ENCODE data around the gene XIST. TPM values are rescaled to one million over a fixed set of nuclear protein-coding genes. Genes with fewer than 3 reads are reported as not detected.
"Not testable (repeated sequence)": the region's sequence is repeated elsewhere in the genome, so short reads cannot be mapped to it uniquely, and the experiment has no call there.

XIST gene
- polyA plus RNA-seq = 0.04 and 0.31 TPM in 2 replicates
- 0.12 and 0.49 TPM in 2 replicates for polyA minus RNA-seq

GRCh38 chrX:73852467-73852866 lies at the start of gene XIST:
Gene XIST (minus strand): TSS chrX:73852714.
- H3K9me3 ChIP-seq (ENCODE audit: low read length) = no peaks in the 10 kb centered on the region
- H3K27ac ChIP-seq (ENCODE audit: low read length) = no peak within 1 kb of the TSS
- no peaks in the 10 kb centered on the region for H3F3A ChIP-seq (ENCODE audit: insufficient read depth, low read length, poor library complexity, severe bottlenecking)
- no peak within 1 kb of the TSS for H2AFZ ChIP-seq (ENCODE audit: low read depth, low read length)
- no peak within 1 kb of the TSS for H3K4me2 ChIP-seq (ENCODE audit: low read length)
- H3K4me3 ChIP-seq (ENCODE audit: low read length) = no peak within 1 kb of the TSS
- TF ChIP-seq CTCF (IDR thresholded peaks at IDR 0.05; ENCODE audit: poor library complexity, severe bottlenecking) = no peak
- no peak for TF ChIP-seq TAF1 (IDR thresholded peaks at IDR 0.05; ENCODE audit: low read depth)
- TF ChIP-seq EZH2 (IDR thresholded peaks at IDR 0.05; ENCODE audit: borderline replicate concordance, insufficient read depth, low read length, poor library complexity, severe bottlenecking) = no peak
- no peak for TF ChIP-seq POLR2AphosphoS5 (IDR thresholded peaks at IDR 0.05)
- TF ChIP-seq SMC3 (conservative IDR thresholded peaks at IDR 0.05; ENCODE audit: poor library complexity) = no peak
- TF ChIP-seq RAD21 (conservative IDR thresholded peaks at IDR 0.05) = no peak
- no peak for TF ChIP-seq MXI1 (conservative IDR thresholded peaks at IDR 0.05; ENCODE audit: poor library complexity, severe bottlenecking)
- no peak for TF ChIP-seq REST (IDR thresholded peaks at IDR 0.05; ENCODE audit: borderline replicate concordance)
- TF ChIP-seq EP300 (conservative IDR thresholded peaks at IDR 0.05; ENCODE audit: poor library complexity, severe bottlenecking) = no peak
- no peak within 1 kb of the TSS for H3K9ac ChIP-seq (ENCODE audit: low read length)
- no peaks in the 10 kb centered on the region for H3K27me3 ChIP-seq (ENCODE audit: insufficient read depth, low read depth, low read length)
- no peaks in the 10 kb centered on the region for H3K36me3 ChIP-seq (ENCODE audit: insufficient read depth, low read length)
- no peaks in the 10 kb centered on the region for H3K9me2 ChIP-seq (ENCODE audit: insufficient read depth, low read length)
- H4K20me1 ChIP-seq (ENCODE audit: insufficient read depth) = no peaks in the 10 kb centered on the region
- no peaks in the 10 kb centered on the region for H3K79me2 ChIP-seq (replicated peaks; ENCODE audit: insufficient read depth, low read length)

- not testable (repeated sequence) for H3K79me2 ChIP-seq (replicated peaks; ENCODE audit: insufficient read depth, low read length); H3K9ac ChIP-seq (ENCODE audit: low read length); H3K9me2 ChIP-seq (ENCODE audit: insufficient read depth, low read length); H4K20me1 ChIP-seq (ENCODE audit: insufficient read depth); H3K27me3 ChIP-seq (ENCODE audit: insufficient read depth, low read depth, low read length); H3K27ac ChIP-seq (ENCODE audit: low read length); H3K36me3 ChIP-seq (ENCODE audit: insufficient read depth, low read length); H3F3A ChIP-seq (ENCODE audit: insufficient read depth, low read length, poor library complexity, severe bottlenecking); H3K9me3 ChIP-seq (ENCODE audit: low read length); H3K4me2 ChIP-seq (ENCODE audit: low read length); H2AFZ ChIP-seq (ENCODE audit: low read depth, low read length); H3K4me3 ChIP-seq (ENCODE audit: low read length)
Measured at GRCh38 chrX:73898315-73898714, 45.8 kb upstream of the XIST start.

- H3K79me2 ChIP-seq (replicated peaks; ENCODE audit: insufficient read depth, low read length); H3K9ac ChIP-seq (ENCODE audit: low read length); H3K4me3 ChIP-seq (ENCODE audit: low read length); H3K4me2 ChIP-seq (ENCODE audit: low read length); H3K9me2 ChIP-seq (ENCODE audit: insufficient read depth, low read length); H3K27ac ChIP-seq (ENCODE audit: low read length); H4K20me1 ChIP-seq (ENCODE audit: insufficient read depth); H3K27me3 ChIP-seq (ENCODE audit: insufficient read depth, low read depth, low read length); H2AFZ ChIP-seq (ENCODE audit: low read depth, low read length); H3F3A ChIP-seq (ENCODE audit: insufficient read depth, low read length, poor library complexity, severe bottlenecking); H3K36me3 ChIP-seq (ENCODE audit: insufficient read depth, low read length); H3K9me3 ChIP-seq (ENCODE audit: low read length): not testable (repeated sequence)
Measured at GRCh38 chrX:73892515-73893090, 40.1 kb upstream of the XIST start.

- not testable (repeated sequence) for H3K27me3 ChIP-seq (ENCODE audit: insufficient read depth, low read depth, low read length); H4K20me1 ChIP-seq (ENCODE audit: insufficient read depth); H3K4me2 ChIP-seq (ENCODE audit: low read length); H3F3A ChIP-seq (ENCODE audit: insufficient read depth, low read length, poor library complexity, severe bottlenecking); H3K9ac ChIP-seq (ENCODE audit: low read length); H2AFZ ChIP-seq (ENCODE audit: low read depth, low read length); H3K79me2 ChIP-seq (replicated peaks; ENCODE audit: insufficient read depth, low read length); H3K27ac ChIP-seq (ENCODE audit: low read length); H3K9me3 ChIP-seq (ENCODE audit: low read length); H3K4me3 ChIP-seq (ENCODE audit: low read length); H3K36me3 ChIP-seq (ENCODE audit: insufficient read depth, low read length); H3K9me2 ChIP-seq (ENCODE audit: insufficient read depth, low read length)
Measured at GRCh38 chrX:73882260-73882659, 29.7 kb upstream of the XIST start.
